A673 (cell line): Measurements from ENCODE around the gene WEE2. TPM values are rescaled to one million over a fixed set of nuclear protein-coding genes. Genes with fewer than 3 reads are reported as not detected.

ENCODE experiments used
- BruUV-seq: library from RNA; stranded (reverse); fragments of 400-500 nt; replicated peaks from 2 replicates; lab custom pipeline; 2021; lab: Mats Ljungman, UMichigan
- CTCF ChIA-PET: fragments of 300-600 bp; sonication (Branson Sonifier 250); formaldehyde crosslinking; loops from one replicate; lab custom pipeline; 2022; ENCODE audit warnings: antibody characterized with exemption; lab: Charles Lee
- POLR2A ChIA-PET: fragments of 300-600 bp; sonication (Branson Sonifier 250); formaldehyde crosslinking; loops from one replicate; lab custom pipeline; 2022; ENCODE audit warnings: antibody characterized with exemption; ENCODE audit not compliant: low non-redundant PET; lab: Charles Lee
- DNase-seq: peaks from one replicate; pipeline ENCODE4 v3.0.0-alpha.2; 2015; ENCODE audit warnings: low spot score
- H3K27ac ChIP-seq: fragments of 200-600 bp; sonication (generic); 2 replicates; pipeline ENCODE4 v1.5.1; 2016; ENCODE audit warnings: mixed run types, low read depth, mild to moderate bottlenecking, mixed read lengths, antibody characterized with exemption, low read length; ENCODE audit not compliant: poor library complexity, severe bottlenecking
- H3K27me3 ChIP-seq: fragments of 200-600 bp; sonication (generic); replicated peaks from 2 replicates; pipeline ENCODE4 v1.6.1; 2017; ENCODE audit warnings: mixed run types, low read depth, mild to moderate bottlenecking, mixed read lengths, antibody characterized with exemption, low read length; ENCODE audit not compliant: insufficient read depth, poor library complexity
- H3K36me3 ChIP-seq: fragments of 200-600 bp; sonication (generic); 2 replicates; pipeline ENCODE4 v1.6.1; 2016; ENCODE audit warnings: mixed run types, mild to moderate bottlenecking, mixed read lengths, antibody characterized with exemption, low read length; ENCODE audit not compliant: insufficient read depth, poor library complexity, severe bottlenecking
- H3K4me1 ChIP-seq: fragments of 200-600 bp; sonication (generic); 2 replicates; pipeline ENCODE4 v1.6.1; 2017; ENCODE audit warnings: mixed run types, mild to moderate bottlenecking, mixed read lengths, antibody characterized with exemption, low read length; ENCODE audit not compliant: insufficient read depth, poor library complexity, severe bottlenecking
- H3K4me3 ChIP-seq: fragments of 200-600 bp; sonication (generic); 2 replicates; pipeline ENCODE4 v1.5.1; 2016; ENCODE audit warnings: low read depth, mixed run types, mild to moderate bottlenecking, mixed read lengths, low read length; ENCODE audit not compliant: poor library complexity, severe bottlenecking
- H3K9me3 ChIP-seq: fragments of 200-600 bp; sonication (generic); 2 replicates; pipeline ENCODE4 v1.6.1; 2016; ENCODE audit warnings: mixed run types, low read depth, mild to moderate bottlenecking, mixed read lengths, antibody characterized with exemption, low read length; ENCODE audit not compliant: poor library complexity, severe bottlenecking
- CTCF ChIP-seq: fragments of 300-800, 200-600 bp; sonication (generic); conservative IDR thresholded peaks from 2 replicates; pipeline ENCODE4 v1.5.1; 2017; ENCODE audit warnings: low read depth, mild to moderate bottlenecking, antibody characterized with exemption, low read length, moderate library complexity, mixed read lengths
- EZH2 ChIP-seq: fragments of 200-600 bp; sonication (generic); IDR thresholded peaks from 2 replicates; pipeline ENCODE4 v1.6.1; 2017; ENCODE audit warnings: borderline replicate concordance, low read depth, mild to moderate bottlenecking, mixed read lengths, antibody characterized with exemption, low read length; ENCODE audit not compliant: poor library complexity, severe bottlenecking
- intact Hi-C: fragments of 100-400 bp; cut with micrococcal nuclease; formaldehyde crosslinking; loops from one replicate; pipeline ENCODE4 v1.10.0; 2022; ENCODE audit not compliant: unreplicated experiment
- total RNA-seq: library from RNA; stranded (reverse); gene quantifications from 2 replicates; pipeline ENCODE4 v1.2.3, GENCODE V29; 2021

The WEE2 gene
- total RNA-seq, 1 experiment from 2014 or later, result 0.09 TPM

GRCh38 chr7:141685285-141686023, 22.7 kb upstream of the WEE2 start:
- no peaks in the 10 kb centered on the region for H3K27me3 ChIP-seq
- no peaks in the 10 kb centered on the region for H3K36me3 ChIP-seq
- H3K4me1 ChIP-seq, result no peaks in the 10 kb centered on the region
- H3K4me3 ChIP-seq, result no peak overlapping the region
- TF ChIP-seq CTCF (no peak), EZH2 (no peak)
- DNase-seq, result no peak
- no peak overlapping the region for H3K27ac ChIP-seq
- intact Hi-C loops, result no loop called here
- no peaks in the 10 kb centered on the region for H3K9me3 ChIP-seq
- ChIA-PET CTCF (interaction anchor here (0.6 kb wide), 1 partner anchor 1682 kb away, joined by 3 read pairs; no protein-coding TSS in a partner anchor), POLR2A (no interaction called here)
- no TSS peak for BruUV-seq

DNA sequence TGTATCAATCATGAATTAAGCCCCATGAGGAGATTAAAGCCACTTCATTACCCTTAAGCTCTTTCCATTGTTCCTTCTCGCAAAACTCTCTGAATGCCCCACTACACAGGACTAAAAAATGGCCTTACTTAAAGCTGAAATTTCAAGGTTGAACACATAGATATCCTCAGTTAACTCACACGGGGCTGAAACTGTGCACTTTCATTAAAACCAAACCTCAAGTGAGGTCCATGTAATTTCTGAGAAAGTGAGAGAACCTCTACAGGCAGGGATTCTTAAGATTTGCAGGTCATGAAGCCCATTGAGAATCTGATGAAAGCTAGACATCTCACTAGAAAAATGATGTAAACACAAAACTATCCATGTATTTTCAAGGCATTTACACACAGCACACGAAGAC, 22.1 kb upstream of the WEE2 start:
- ChIA-PET CTCF (no interaction called here), POLR2A (no interaction called here)
- Histone ChIP-seq H3K4me1 (no peaks in the 10 kb centered on the region), H3K36me3 (no peaks in the 10 kb centered on the region), H3K9me3 (no peaks in the 10 kb centered on the region), H3K27ac (no peak overlapping the region), H3K4me3 (no peak overlapping the region), H3K27me3 (no peaks in the 10 kb centered on the region)
- BruUV-seq, result no TSS peak
- intact Hi-C loops, result no loop called here
- no peak for DNase-seq
- TF ChIP-seq CTCF (no peak), EZH2 (no peak)

DNA sequence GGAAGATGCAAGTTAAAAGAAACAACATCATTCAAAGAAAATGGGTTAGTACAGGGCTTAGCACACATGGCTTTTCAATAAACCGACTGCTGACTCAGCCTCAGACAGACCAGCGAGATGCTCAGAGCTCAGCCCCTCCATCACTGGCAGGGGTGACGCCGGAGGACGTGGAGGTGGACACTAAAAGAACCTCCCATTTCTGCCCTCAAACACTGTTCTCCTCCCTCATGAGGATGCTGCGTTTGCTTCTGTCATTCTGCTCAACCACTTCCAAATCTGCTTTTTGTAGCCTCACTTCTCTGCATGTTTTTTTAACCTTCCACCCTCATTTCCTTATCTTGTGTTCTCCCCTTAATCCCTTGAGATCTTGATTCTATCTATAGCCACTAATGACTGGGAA, 21.5 kb upstream of the WEE2 start:
- POLR2A ChIA-PET, result interaction anchor here (0.5 kb wide), 1 partner anchor 42 kb away, joined by 3 read pairs; no protein-coding TSS in a partner anchor
- H3K9me3 ChIP-seq, result no peaks in the 10 kb centered on the region

More for the DNA sequence above, 21.5 kb upstream of the WEE2 start:
- BruUV-seq, result no TSS peak
- Histone ChIP-seq H3K36me3 (no peaks in the 10 kb centered on the region), H3K27ac (no peak overlapping the region), H3K4me3 (no peak overlapping the region), H3K27me3 (no peaks in the 10 kb centered on the region), H3K4me1 (no peaks in the 10 kb centered on the region)
- CTCF ChIA-PET, result no interaction called here
- TF ChIP-seq EZH2, result no peak
- no peak for TF ChIP-seq CTCF
- DNase-seq, result no peak
- intact Hi-C loops, result no loop called here
